NCI-H460 (cell line): ENCODE data around the gene U2SURP. TPM values are rescaled to one million over a fixed set of nuclear protein-coding genes. Genes with fewer than 3 reads are reported as not detected.
A peak's percentile ranks its signal among the peaks of the same experiment; 100 is the strongest.
"Not testable (repeated sequence)": the region's sequence is repeated elsewhere in the genome, so short reads cannot be mapped to it uniquely, and the experiment has no call there.

Experiments
- DNase-seq: peaks from one replicate; pipeline ENCODE4 v3.0.0-alpha.2; 2016; ENCODE audit warnings: low read depth; ENCODE audit errors: extremely low read depth
- total RNA-seq: library from RNA; depleted of rRNA; stranded (reverse); fragments of >200 nt; shearing (Covaris generic); gene quantifications from 2 replicates; pipeline ENCODE4 v1.2.3, GENCODE V29; 2014

Gene U2SURP
- total RNA-seq, 1 experiment from 2014 or later, result 121 TPM

DNA sequence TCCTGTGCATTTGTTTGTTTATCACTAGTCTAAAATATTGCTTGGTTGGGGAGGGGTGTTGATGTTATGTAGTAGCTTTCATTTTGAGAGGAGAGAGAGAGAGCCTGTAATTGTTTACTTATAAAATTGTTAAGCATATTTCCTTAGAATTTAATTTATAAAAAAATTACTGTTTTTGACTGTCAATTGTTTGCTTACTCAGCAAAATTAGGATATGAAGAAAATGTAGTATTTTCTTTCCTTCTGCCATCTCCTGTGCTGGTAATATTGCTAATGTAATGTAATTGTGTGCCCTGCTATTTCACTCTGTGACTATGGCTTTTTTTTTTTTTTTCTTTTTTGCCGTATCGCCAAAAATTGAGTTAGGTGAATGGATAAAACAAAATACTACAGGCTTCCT lies 3.5 kb downstream of the U2SURP start:
- DNase-seq, result no peak

DNA sequence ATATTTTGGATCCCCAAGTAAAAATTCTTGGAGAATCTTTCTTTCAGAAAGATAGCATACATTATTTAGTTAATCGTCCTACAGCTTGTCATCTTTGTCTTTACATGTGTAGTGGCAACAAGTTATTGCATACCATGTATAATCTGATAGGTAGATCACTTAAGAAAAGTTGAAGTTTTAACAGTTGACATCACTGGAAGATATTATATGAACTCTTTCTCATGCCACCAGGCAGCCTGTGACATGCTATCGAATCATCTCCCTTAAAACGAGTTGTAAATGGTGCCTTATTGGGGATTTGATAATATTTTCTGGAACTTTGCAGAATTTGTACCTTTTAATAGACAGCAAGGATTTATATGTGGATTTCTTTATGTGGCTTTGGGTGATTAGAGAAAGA lies 8.7 kb downstream of the U2SURP start:
- no peak for DNase-seq

DNA sequence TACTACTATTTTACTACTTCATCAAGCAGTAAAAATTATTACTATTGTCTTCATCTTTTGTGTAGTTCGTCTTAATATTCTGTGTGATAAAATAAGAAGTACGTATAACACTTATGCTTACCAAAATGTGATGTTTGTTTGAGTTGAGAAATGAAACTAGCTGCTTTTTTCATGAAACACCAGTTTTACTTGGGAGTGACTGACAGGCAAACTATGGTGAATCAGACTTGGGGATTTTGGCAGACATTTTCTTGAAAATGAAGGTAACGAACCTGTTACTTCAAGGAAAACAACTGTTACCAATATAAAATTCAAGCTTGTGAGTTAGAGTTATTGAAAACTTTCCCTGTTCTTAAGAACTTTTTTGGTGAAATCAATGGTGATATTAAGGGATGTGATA lies 10.3 kb downstream of the U2SURP start:
- no peak for DNase-seq

DNA sequence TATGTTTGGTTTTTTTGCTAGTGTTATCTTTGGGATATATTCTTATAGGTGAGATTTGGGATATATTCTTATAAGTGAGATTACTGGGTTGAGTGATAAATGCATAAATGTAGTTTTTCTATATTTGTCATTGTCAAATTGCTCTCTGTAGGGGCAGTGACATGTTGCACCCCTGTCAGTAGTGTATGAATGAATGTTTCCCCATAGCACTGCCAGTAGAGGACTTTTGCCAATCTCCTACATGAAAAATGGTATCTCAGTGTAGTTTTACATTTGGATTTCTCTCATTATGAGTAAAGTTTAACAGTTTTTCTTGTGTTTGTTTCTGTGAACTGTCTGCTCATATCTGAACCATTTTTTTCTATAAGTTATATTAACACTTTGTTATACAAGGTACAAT lies 13.6 kb downstream of the U2SURP start:
- no peak for DNase-seq

DNA sequence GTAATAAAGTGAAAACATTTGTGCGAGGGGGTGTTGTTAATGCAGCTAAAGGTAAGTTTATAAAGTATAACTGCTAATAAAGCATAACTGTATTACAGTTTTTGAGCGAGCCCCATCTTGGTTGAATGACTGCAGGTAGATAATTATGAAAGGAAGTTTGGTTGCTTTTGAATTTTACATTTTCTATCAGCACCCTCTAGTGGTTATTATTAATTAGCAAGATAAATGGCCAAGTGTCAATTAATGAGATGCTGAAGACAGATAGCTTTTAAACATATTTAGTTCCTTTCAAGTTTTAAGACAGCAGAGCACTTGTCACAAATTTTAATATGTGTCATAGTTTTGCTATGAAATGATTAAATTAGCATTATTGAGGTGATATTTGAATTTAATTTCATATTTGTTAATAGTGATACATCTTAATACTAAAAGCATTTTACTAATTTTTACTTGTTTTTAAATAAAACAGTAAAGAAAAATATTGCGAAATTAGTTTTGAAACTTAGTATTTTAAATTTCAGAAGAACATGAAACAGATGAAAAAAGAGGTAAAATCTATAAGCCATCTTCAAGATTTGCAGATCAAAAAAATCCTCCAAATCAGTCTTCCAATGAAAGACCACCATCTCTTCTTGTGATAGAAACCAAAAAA lies 15.1 kb downstream of the U2SURP start:
- DNase-seq, result no peak

DNA sequence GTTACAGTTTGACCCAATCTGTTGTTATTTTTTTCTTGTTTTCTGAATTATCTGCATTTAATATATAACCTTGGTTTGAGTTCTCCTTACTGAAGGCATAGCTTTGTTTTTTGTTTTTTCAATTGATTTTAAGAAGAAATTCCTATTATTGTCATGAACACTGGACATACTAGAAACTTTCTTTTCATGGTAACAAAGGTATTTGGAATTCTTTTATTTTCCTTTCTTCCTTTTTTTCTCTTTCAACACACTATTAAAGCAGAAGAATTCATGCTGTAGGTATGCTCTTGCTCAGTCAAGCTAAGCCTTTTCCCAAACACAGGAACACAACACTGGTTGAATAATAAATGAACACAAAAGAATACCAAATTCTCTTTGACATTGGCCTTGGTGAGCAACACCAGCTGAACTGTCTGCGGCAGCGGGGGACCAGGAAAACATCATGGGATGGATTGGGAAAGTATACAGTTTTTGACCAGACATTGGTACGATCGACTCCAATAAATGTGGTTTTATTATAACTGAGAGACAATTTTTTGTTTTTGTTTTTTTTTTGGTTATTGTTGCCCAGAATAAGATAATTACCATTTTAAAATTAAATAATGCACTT lies 23.1 kb downstream of the U2SURP start:
- no peak for DNase-seq

DNA sequence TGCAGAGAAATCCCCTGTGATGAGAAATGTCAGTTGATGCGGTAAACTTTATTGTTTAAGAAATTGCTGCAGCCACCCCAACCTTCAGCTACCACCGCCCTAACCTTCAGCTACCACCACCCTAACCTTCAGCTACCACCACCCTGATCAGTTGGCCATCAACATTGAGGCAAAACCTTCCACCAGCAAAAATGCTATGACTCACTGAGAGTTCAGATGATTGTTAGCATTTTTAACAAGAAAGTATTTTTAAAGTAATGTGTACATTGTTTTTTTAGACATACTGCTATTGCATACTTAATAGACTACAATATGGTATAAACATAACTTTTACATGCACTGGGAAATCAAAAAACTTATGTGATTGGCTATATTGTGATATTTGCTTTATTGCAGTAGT lies 30.0 kb downstream of the U2SURP start:
- DNase-seq, result no peak

DNA sequence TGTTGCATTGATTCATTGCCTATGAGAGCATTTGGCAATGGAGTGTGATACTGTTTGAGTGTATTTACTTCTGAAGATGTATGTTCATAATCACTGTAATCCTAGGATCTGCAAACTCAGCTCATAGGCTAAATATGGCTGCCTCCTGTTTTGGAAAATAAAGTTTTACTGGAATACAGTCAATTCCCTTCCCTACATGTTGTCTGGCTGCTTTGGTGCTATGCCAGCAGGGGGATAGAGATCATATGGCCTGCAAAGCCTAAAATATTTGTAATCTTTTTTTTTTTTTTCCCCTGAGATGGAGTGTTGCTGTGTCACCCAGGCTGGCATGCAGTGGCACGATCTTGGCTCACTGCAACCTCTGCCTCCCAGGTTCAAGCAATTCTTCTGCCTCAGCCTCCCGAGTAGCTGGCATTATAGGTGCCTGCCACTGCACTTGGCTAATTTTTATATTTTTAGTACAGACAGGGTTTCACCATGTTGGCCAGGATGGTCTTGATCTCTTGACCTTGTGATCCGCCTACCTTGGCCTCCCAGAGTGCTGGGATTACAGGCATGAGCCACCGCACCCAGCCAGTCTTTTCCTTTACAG lies 30.5 kb downstream of the U2SURP start:
- not testable (repeated sequence) for DNase-seq

DNA sequence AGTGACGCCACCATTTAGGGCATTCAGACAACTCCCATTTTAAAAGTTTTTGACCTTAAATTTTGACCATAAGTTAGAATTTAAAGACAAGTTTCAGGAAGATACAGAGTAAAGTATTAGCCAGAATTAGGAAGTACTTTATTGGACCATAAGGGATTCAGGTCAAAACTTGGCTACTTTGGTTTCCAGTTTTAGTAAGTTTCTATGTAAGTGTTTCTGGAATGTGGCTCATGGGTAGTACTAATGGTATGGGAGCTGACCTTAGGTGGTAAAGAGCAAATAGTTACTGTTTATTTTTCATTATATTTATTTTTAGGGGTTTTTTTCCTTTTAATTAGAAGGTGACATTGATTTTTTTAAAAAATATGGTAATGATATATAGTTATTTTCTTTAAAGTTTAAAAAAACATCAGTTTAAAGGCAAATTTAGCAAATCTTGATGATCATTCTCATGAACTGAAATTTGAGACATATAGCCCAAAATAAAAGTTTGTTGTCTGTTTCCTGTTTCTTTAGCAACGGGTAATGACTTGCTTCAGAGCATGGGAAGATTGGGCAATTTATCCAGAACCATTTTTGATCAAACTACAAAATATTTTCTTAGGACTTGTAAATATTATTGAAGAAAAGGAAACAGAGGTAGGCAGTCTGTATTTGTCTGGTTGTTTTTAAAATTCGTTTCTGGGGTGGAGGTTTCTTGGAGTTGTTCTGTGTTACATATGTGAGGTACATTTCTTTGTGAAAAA lies 34.3 kb downstream of the U2SURP start:
- DNase-seq, result no peak

DNA sequence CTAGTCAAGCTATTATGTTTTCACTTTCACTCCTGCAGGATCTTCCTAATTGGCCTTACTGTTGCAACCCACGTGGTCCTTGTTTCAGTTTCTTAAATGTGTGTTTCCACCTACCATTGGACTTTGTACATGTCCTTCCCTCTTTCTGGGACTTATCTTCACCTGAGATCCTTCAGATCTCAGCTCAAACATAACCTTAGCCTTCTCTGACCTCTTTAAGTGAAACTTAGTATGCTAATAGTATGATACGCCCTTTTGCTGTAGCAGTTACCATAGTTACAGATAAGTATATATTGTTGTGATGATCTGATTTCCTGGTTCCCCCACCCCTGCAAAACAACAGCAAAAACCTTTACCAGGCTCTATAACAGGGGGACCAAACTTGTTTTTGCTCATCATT lies 35.2 kb downstream of the U2SURP start:
- DNase-seq, result no peak

DNA sequence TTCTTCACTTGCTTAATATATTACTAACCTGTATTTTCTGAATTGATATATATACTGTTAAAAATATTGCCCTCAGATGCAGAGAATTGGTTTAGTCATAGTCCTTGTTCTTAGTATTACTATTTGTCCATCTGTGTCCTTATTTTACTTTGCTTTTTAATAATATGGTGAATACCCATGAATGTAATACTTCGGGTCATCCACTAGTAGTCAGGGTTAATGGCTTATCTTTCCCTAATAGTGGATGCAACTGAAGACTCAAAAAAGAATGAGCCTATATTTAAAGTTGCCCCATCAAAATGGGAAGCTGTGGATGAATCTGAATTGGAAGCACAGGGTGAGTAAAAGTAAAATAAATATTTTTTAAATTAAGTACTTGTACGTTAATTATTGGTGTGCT lies 36.5 kb downstream of the U2SURP start:
- no peak for DNase-seq

DNA sequence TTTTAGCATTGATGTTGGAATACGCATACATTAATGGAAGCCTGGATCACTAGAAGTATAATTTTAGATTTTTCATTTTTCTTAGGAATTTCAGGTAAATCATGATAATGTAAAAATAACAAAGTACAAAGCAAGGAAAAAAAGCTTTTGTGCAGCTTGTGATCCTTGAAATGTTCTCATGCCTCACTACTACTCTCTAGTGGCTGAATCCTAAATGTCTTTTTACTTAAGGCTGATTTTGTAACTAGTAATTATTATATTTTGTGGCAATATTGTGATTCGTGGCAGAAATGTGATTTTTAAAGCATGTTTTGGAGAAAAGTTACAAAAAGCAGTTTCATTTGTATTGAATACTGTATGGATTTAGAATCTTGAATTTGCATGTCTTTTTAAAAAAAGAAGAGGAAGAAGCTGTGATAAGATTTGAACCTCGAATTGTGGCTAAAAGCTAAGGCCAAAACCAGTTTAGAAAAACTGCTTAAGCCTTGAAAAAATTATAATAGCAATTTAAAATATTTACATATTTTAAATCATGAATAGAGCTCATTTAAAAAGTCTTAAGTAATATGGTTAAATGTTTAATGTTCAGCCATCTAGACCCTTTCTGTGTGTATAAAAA lies 39.0 kb downstream of the U2SURP start:
- peak; percentile 4 for DNase-seq

DNA sequence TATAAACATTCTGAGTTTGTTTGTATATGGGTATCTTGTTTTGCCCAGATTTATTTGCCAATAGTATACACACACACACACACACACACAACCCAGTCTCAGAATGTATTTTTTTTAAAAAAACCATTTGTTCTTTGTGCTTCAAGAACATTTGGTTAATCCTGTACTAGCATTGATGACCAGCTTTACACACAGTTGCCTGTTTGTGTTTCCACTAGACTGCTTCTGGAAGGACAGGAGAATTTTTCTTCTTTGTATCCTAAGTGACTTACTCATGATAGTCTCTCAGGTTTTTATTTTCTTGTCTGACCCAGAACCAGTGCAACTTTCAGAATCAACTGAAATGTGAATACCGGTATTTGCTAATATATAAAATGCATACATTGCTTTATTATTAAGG lies 40.5 kb downstream of the U2SURP start:
- no peak for DNase-seq

DNA sequence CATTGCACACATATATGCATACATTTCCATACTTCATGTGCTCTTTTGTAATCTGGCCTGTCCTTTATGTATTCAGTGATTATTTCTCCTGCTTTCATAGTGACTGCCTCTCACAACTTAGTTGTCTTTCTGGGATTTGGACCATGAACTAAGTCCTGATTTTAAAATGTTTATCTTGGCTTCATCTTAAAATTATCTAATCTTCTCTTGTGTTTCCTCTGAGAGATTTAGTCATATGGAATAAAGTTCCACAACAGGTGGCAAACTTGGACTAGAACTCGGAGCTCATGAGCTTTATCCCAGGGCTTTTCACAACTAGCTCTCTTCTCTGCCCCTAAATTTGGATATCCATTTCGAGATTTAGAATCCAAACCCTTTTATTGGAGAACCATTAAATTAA lies 44.3 kb downstream of the U2SURP start:
- no peak for DNase-seq

DNA sequence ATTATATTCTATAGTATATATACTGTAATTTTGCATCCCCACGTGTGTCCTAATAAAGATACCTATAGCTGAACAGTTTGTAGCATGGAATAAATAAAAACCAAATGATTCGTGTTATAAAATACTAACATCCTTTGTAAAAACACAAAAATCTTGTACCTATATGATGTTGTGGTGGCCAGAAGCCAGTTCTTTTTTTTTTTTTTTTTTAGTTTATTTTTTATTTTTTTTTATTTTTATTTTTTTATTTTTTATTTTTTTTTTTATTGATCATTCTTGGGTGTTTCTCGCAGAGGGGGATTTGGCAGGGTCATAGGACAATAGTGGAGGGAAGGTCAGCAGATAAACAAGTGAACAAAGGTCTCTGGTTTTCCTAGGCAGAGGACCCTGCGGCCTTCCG lies 44.7 kb downstream of the U2SURP start:
- not testable (repeated sequence) for DNase-seq

DNA sequence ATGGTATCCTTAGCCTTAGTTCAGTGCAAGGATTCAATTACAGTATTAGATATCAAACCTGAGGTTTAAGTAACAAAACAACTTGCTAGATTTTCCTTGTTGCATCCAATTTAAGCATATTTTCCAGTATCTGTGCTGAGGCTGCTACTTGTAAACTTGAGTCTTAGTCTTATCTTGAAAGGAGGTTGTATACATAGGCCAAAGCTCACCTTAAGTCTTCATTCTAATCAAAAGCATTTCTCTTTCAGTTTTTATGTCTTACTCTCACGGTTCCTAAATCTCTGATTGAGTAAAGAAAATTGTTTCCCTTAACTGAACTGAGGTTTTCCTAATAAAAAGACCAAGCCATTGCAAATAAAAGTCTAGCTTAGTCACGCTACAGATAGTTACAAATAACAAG lies 52.6 kb downstream of the U2SURP start:
- no peak for DNase-seq

DNA sequence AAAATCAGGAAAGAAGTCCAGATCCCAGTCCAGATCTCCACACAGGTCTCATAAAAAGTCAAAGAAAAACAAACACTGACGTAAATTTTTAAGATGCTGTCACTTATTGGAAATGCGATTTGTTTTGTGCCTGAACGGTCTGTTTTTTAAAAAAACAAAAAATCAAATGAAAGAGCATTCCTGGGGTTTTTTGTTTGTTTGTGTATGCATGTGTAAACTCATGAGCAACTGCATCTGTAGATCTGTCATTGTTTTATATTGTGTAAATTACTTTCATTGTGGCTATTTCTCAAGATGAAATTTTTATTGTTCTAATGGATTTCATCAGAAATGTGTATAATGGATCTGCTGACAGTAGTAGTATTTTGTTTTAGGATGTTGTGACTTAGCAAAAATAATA lies 55.0 kb downstream of the U2SURP start:
- DNase-seq, result no peak

DNA sequence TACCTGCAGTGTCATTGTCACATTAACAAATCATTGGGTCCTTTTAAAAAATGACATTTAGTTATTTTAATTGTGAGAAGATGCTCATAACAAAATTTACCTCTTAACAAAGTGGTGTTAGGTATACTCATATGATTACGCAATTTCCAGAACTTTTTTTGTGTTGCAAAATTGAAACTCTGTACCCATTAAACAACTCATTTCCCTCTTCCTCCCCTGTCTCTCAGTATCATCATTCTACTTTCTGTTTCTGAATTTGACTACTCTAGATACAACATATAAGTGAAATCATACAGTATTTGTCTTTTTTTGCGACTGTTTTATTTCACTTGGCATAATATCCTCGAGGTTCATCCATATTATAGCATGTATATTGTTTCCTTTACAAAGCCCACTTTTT lies 59.5 kb downstream of the U2SURP start:
- no peak for DNase-seq

DNA sequence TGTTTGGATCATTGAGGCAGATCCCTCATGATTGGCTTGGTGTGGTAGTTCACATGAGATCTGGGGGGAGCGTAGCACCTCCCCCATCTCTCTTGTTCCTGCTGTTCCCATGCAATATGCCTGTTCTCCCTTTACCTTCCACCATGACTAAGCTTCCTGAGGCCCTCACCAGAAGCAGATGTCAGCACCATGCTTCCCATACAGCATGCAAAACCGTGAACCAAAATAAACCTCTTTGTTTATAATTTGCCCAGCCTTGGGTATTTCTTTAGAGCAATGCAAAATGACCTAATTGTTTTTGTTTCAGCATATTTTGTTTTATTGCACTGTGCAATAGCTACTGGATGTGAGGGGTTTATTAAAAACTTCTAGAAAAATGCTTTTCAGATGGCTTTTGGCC lies 61.6 kb downstream of the U2SURP start:
- no peak for DNase-seq

DNA sequence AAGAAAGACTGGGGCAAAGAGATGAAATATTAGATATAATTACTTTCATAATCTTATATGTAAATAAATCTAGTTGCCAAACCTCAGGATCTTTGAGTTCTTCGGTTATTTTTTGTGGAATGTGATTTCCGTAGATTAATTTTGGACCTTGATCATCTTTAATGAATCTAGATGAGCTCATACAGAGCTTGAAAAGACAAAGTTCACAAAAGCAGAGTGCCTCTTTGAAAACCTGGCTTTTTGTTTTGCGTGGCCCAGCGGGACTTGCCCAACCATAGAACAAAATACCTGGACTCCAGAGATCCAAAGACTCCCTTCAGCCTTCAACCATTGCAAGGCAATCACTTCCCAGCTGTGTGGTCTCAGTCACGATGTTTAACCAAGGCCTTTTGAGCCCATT lies 63.4 kb downstream of the U2SURP start:
- no peak for DNase-seq

DNA sequence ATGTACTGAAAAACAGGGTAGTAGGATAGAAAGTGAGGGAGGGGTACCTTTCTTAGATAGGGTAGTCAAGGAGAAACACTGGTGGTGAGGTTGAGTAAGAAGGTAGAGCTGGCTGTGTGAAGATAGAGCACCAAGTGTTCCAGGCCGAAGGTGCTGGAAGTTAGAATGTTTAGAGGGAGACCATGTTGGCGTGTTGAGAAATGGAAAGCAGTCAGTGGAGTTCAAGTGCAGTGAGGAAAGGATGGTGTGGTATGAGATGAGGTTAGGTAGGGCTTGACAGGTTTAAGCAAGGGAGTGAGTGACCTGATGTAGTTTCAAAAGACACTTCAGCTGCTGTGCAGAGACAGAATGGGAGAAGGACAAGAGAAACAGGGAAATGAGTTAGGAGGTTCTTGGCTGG lies 64.0 kb downstream of the U2SURP start:
- DNase-seq, result no peak
